ENCODE measurements around the gene HGFAC. TPM values are rescaled to one million over a fixed set of nuclear protein-coding genes. Genes with fewer than 3 reads are reported as not detected.

HGFAC gene
- polyA plus RNA-seq, 4 donors: 0.21 to 0.30 TPM; not detected in 2

DNA sequence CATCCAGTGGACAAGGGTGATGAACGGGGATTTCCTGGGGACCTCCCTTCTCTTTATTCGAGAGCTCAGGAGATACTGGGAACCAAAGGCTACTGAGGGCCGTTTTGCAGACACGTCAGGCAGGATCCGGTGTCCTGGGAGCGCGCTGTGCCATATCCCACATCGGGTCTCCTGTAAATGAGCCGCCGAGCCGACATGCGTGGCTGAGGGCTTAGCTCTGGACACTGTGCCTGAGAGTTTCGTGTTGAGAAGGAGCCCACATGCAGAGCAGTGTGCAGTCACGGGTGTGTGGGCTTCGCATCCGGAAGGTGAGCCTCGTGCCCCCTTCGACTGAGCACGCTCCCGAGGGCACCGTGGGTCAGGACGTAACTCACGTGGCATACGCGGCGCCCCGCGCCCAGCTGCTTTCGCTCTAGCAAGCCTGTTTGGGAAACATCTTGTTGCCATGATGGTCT lies 28.5 kb upstream of the HGFAC start:
- 93 to 94% (median 94%) methylated on average over 29 of the region's 29 CpGs for WGBS, 3 donors

DNA sequence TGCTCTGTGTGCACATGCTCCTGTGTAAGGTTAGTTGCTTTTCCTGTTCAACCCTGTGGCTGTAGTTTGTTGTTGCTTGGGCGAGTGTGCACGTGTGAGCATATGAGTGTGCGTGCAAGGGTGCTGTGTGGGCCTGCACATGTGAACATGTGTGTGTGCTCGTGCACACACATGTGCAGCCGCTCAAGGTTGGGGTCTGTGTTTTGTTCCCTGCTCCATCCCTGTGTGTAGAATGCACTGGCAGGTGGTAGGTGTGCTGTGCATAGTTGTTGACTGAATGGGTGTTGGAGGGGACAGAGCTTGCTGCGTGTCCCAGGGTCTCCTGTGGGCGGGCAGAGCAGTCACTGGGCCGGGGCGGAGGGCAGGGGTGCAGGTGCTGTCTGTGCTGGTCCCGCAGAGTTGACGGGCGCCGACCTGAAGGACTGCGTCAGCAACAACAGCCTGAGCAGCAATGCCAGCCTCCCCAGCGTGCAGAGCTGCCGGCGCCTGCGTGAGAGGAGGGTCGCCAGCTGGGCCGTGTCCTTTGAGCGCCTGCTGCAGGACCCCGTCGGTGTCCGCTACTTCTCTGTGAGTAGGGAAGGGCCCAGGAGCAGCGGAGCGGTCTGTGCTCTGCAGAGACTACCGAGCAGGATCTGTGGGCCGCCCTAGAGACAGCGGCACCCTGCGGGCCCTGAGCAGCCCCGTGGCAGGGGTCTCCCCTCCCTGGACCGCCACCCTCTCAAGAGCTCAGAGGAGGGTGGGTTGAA lies 27.9 kb upstream of the HGFAC start:
- DNase-seq (no peak), FAIRE-seq (no peak)
- H3K4me1 ChIP-seq (ENCODE audit: control insufficient read depth in 3 of 3, insufficient read depth in 2 of 3, low read depth in 1 of 3, low read length in 2 of 3): peaks cover 0 to 3% (median 0%) of the 10 kb centered on the region in 3 donors
- WGBS, 3 donors: 86 to 93% (median 92%) methylated on average over 32 of the region's 32 CpGs
- H3K27ac ChIP-seq (ENCODE audit: low read depth in 1 of 3, low read length in 2 of 3): no peak overlapping the region
- no peak overlapping the region for H3K4me3 ChIP-seq (ENCODE audit: low read depth in 1 of 3, low read length in 3 of 3)
- H3K9me3 ChIP-seq (ENCODE audit: control insufficient read depth in 2 of 2, insufficient read depth in 1 of 2, low read depth in 1 of 2, low read length in 1 of 2): no peaks in the 10 kb centered on the region
- no peaks in the 10 kb centered on the region for H3K27me3 ChIP-seq (ENCODE audit: control insufficient read depth in 3 of 3, insufficient read depth in 3 of 3, low read length in 3 of 3)
- H3K36me3 ChIP-seq (ENCODE audit: control insufficient read depth in 3 of 3, insufficient read depth in 2 of 3, low read depth in 1 of 3, low read length in 3 of 3): peaks cover 0 to 55% (median 3%) of the 10 kb centered on the region in 3 donors

More for the DNA sequence above, 28.5 kb upstream of the HGFAC start:
- H3K4me3 ChIP-seq (ENCODE audit: low read depth in 1 of 3, low read length in 3 of 3): no peak overlapping the region
- peaks cover 0 to 52% (median 3%) of the 10 kb centered on the region in 3 donors for H3K36me3 ChIP-seq (ENCODE audit: control insufficient read depth in 3 of 3, insufficient read depth in 2 of 3, low read depth in 1 of 3, low read length in 3 of 3)
- H3K4me1 ChIP-seq (ENCODE audit: control insufficient read depth in 3 of 3, insufficient read depth in 2 of 3, low read depth in 1 of 3, low read length in 2 of 3): peaks cover 0 to 8% (median 0%) of the 10 kb centered on the region in 3 donors
- H3K27ac ChIP-seq (ENCODE audit: low read depth in 1 of 3, low read length in 2 of 3): no peak overlapping the region
- FAIRE-seq (no peak), DNase-seq (no peak)
- no peaks in the 10 kb centered on the region for H3K27me3 ChIP-seq (ENCODE audit: control insufficient read depth in 3 of 3, insufficient read depth in 3 of 3, low read length in 3 of 3)
- no peaks in the 10 kb centered on the region for H3K9me3 ChIP-seq (ENCODE audit: control insufficient read depth in 2 of 2, insufficient read depth in 1 of 2, low read depth in 1 of 2, low read length in 1 of 2)

DNA sequence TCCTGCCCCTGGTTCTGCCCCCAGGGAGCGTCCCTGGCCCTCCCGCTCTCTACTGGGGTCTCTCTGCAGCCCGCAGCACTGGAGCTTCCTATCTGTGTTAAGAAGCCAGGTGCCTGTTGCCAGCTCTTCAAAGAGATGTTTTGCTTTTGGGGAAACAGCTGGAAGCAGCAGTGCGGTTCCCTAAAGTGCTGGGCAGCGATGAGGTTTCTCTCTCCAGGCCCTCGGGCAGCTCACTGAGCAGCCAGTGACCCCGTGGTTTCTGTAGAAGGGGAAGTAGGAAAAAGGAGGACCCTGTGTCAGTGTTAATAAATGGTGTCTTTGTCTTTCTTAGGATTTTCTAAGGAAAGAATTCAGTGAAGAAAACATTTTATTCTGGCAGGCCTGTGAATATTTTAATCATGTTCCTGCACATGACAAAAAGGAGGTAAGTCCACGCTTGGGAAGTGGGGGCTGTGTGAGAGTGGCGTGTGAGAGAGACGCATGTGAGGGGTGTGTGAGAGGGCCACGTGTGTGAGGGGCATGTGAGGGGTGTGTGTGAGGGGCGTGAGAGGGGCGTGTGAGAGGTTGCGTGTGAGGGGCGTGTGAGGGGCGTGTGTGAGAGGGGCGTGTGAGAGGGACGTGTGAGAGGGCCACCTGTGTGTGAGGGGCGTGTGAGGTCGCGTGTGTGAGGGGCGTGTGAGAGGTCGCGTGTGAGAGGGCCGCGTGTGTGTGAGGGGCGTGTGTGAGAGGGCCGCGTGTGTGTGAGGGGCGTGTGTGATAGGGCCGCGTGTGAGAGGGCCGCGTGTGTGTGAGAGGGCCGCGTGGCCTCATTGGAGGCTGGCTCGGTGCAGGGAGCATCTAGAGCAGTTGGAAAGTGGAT lies 27.1 kb upstream of the HGFAC start:
- WGBS, 3 donors: 87 to 91% (median 90%) methylated on average over 37 of the region's 37 CpGs
- H3K4me3 ChIP-seq (ENCODE audit: low read depth in 1 of 3, low read length in 3 of 3): no peak overlapping the region

DNA sequence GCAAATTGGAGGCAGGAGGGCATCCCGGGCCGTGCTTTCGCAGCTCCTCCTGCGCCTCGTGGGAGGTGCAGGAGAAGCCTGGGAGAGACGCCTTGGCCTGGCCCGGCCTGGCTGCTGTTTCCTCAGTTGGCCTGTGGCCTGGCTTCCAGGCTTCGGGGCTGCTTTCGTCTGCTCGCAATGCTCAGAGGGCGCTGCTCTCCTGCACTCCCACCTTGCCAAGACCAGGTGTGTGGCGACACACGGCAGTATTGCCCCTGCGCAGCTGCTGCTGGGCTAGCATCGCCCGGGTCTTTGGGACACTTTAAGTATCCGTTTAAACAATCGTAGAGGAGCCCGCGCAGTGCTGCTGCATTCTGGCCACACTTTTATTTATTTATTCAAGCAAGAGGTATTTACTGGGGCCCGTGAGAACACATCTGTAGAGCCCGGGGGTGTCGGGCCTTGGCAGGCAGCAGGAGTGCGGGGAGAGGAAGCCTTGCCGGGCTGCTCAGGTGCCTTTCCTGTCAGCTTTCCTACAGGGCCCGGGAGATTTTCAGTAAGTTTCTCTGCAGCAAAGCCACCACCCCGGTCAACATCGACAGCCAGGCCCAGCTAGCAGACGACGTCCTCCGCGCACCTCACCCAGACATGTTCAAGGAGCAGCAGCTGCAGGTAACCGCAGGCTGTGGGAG lies 26.2 kb upstream of the HGFAC start:
- FAIRE-seq (no peak), DNase-seq (no peak)
- Histone ChIP-seq H3K4me1 (ENCODE audit: control insufficient read depth in 3 of 3, insufficient read depth in 2 of 3, low read depth in 1 of 3, low read length in 2 of 3) (no peaks in the 10 kb centered on the region), H3K27ac (ENCODE audit: low read depth in 1 of 3, low read length in 2 of 3) (no peak overlapping the region), H3K9me3 (ENCODE audit: control insufficient read depth in 2 of 2, insufficient read depth in 1 of 2, low read depth in 1 of 2, low read length in 1 of 2) (no peaks in the 10 kb centered on the region), H3K27me3 (ENCODE audit: control insufficient read depth in 3 of 3, insufficient read depth in 3 of 3, low read length in 3 of 3) (no peaks in the 10 kb centered on the region), H3K4me3 (ENCODE audit: low read depth in 1 of 3, low read length in 3 of 3) (no peak overlapping the region), H3K36me3 (ENCODE audit: control insufficient read depth in 3 of 3, insufficient read depth in 2 of 3, low read depth in 1 of 3, low read length in 3 of 3) (peaks cover 0 to 64% (median 5%) of the 10 kb centered on the region in 3 donors)
- WGBS, 3 donors: 91 to 96% (median 92%) methylated on average over 33 of the region's 33 CpGs

More for the DNA sequence above, 27.1 kb upstream of the HGFAC start:
- FAIRE-seq (no peak), DNase-seq (no peak)
- Histone ChIP-seq H3K4me1 (ENCODE audit: control insufficient read depth in 3 of 3, insufficient read depth in 2 of 3, low read depth in 1 of 3, low read length in 2 of 3) (no peaks in the 10 kb centered on the region), H3K27ac (ENCODE audit: low read depth in 1 of 3, low read length in 2 of 3) (no peak overlapping the region), H3K36me3 (ENCODE audit: control insufficient read depth in 3 of 3, insufficient read depth in 2 of 3, low read depth in 1 of 3, low read length in 3 of 3) (peaks cover 0 to 56% (median 3%) of the 10 kb centered on the region in 3 donors), H3K27me3 (ENCODE audit: control insufficient read depth in 3 of 3, insufficient read depth in 3 of 3, low read length in 3 of 3) (no peaks in the 10 kb centered on the region), H3K9me3 (ENCODE audit: control insufficient read depth in 2 of 2, insufficient read depth in 1 of 2, low read depth in 1 of 2, low read length in 1 of 2) (no peaks in the 10 kb centered on the region)

- H3K36me3 ChIP-seq (ENCODE audit: control insufficient read depth in 3 of 3, insufficient read depth in 2 of 3, low read depth in 1 of 3, low read length in 3 of 3): peaks cover 0 to 68% (median 7%) of the 10 kb centered on the region in 3 donors
- 91% methylated on average over 18 of the region's 18 CpGs for WGBS, 3 donors
- H3K9me3 ChIP-seq (ENCODE audit: control insufficient read depth in 2 of 2, insufficient read depth in 1 of 2, low read depth in 1 of 2, low read length in 1 of 2): no peaks in the 10 kb centered on the region
- FAIRE-seq: no peak
- no peak overlapping the region for H3K27ac ChIP-seq (ENCODE audit: low read depth in 1 of 3, low read length in 2 of 3)
- DNase-seq: no peak
- H3K4me3 ChIP-seq (ENCODE audit: low read depth in 1 of 3, low read length in 3 of 3): no peak overlapping the region
- no peaks in the 10 kb centered on the region for H3K4me1 ChIP-seq (ENCODE audit: control insufficient read depth in 3 of 3, insufficient read depth in 2 of 3, low read depth in 1 of 3, low read length in 2 of 3)
- no peaks in the 10 kb centered on the region for H3K27me3 ChIP-seq (ENCODE audit: control insufficient read depth in 3 of 3, insufficient read depth in 3 of 3, low read length in 3 of 3)
Observed at GRCh38 chr4:3416270-3416669, 25.5 kb upstream of the HGFAC start.

GRCh38 chr4:3416821-3417221 lies 24.9 kb upstream of the HGFAC start:
- Histone ChIP-seq H3K36me3 (ENCODE audit: control insufficient read depth in 3 of 3, insufficient read depth in 2 of 3, low read depth in 1 of 3, low read length in 3 of 3) (peaks cover 0 to 74% (median 7%) of the 10 kb centered on the region in 3 donors), H3K4me3 (ENCODE audit: low read depth in 1 of 3, low read length in 3 of 3) (no peak overlapping the region), H3K27ac (ENCODE audit: low read depth in 1 of 3, low read length in 2 of 3) (no peak overlapping the region), H3K4me1 (ENCODE audit: control insufficient read depth in 3 of 3, insufficient read depth in 2 of 3, low read depth in 1 of 3, low read length in 2 of 3) (no peaks in the 10 kb centered on the region), H3K27me3 (ENCODE audit: control insufficient read depth in 3 of 3, insufficient read depth in 3 of 3, low read length in 3 of 3) (no peaks in the 10 kb centered on the region), H3K9me3 (ENCODE audit: control insufficient read depth in 2 of 2, insufficient read depth in 1 of 2, low read depth in 1 of 2, low read length in 1 of 2) (no peaks in the 10 kb centered on the region)
- FAIRE-seq: no peak
- 93 to 95% (median 94%) methylated on average over 17 of the region's 17 CpGs for WGBS, 3 donors
- no peak for DNase-seq

DNA sequence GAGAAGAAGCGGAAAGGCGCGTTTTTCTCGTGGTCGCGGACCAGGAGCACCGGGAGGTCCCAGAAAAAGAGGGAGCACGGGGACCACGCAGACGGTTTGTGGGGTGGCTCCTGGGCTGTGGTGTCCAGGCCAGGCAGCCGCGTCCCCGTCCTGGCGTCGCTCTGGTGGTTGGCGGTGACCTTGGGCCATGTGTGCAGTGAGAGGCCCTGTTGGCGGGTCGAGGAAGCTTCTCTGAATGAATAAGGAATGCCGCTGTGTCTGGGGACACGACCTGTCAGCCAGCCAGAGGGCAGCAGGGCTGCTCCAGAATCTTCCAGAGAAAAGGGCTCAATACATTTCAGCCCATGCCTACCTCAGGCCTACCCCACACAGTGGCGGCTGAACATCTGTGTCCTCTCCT lies 24.3 kb upstream of the HGFAC start:
- H3K4me3 ChIP-seq (ENCODE audit: low read depth in 1 of 3, low read length in 3 of 3): no peak overlapping the region
- H3K36me3 ChIP-seq (ENCODE audit: control insufficient read depth in 3 of 3, insufficient read depth in 2 of 3, low read depth in 1 of 3, low read length in 3 of 3): peaks cover 0 to 77% (median 7%) of the 10 kb centered on the region in 3 donors
- H3K27ac ChIP-seq (ENCODE audit: low read depth in 1 of 3, low read length in 2 of 3): no peak overlapping the region
- H3K9me3 ChIP-seq (ENCODE audit: control insufficient read depth in 2 of 2, insufficient read depth in 1 of 2, low read depth in 1 of 2, low read length in 1 of 2): no peaks in the 10 kb centered on the region
- 95 to 96% (median 96%) methylated on average over 21 of the region's 21 CpGs for WGBS, 3 donors
- H3K4me1 ChIP-seq (ENCODE audit: control insufficient read depth in 3 of 3, insufficient read depth in 2 of 3, low read depth in 1 of 3, low read length in 2 of 3): no peaks in the 10 kb centered on the region
- no peaks in the 10 kb centered on the region for H3K27me3 ChIP-seq (ENCODE audit: control insufficient read depth in 3 of 3, insufficient read depth in 3 of 3, low read length in 3 of 3)
- FAIRE-seq (no peak), DNase-seq (no peak)
